ENCODE results near the gene CD8B2.
"Not testable (repeated sequence)": the region's sequence is repeated elsewhere in the genome, so short reads cannot be mapped to it uniquely, and the experiment has no call there.

GRCh38 chr2:106508660-106509373 lies 21.7 kb downstream of the CD8B2 start:
- not testable (repeated sequence) for TF ChIP-seq EZH2phosphoT487 (IDR thresholded peaks at IDR 0.05; ENCODE audit: borderline replicate concordance); CTCF (conservative IDR thresholded peaks at IDR 0.05; ENCODE audit: low read length)

Measured in Loucy (cell line).